DMS 273 treated with DMSO at 0.1 percent for 48 hours (cell line): Measurements from ENCODE around the gene MGME1.
"Not testable (repeated sequence)": the region's sequence is repeated elsewhere in the genome, so short reads cannot be mapped to it uniquely, and the experiment has no call there.

Experiments used
- DNase-seq: peaks from one replicate; lab custom pipeline; 2025; lab: John Stamatoyannopoulos, UW

The MGME1 gene

GRCh38 chr20:18020931-18021330 lies 52.1 kb downstream of the MGME1 start:
- no peak for DNase-seq

GRCh38 chr20:18024606-18025127 lies 55.8 kb downstream of the MGME1 start:
- DNase-seq, result no peak

GRCh38 chr20:18027011-18027410 lies 58.2 kb downstream of the MGME1 start:
- not testable (repeated sequence) for DNase-seq

GRCh38 chr20:18030020-18030419 lies 61.2 kb downstream of the MGME1 start:
- no peak for DNase-seq

GRCh38 chr20:18031050-18031449 lies 62.2 kb downstream of the MGME1 start:
- no peak for DNase-seq

GRCh38 chr20:18031888-18032509 lies 63.2 kb downstream of the MGME1 start:
- DNase-seq, result no peak

- DNase-seq, result no peak
These were observed 64.4 kb downstream of the MGME1 start for GRCh38 chr20:18032977-18033892.

- no peak for DNase-seq
These were observed 65.2 kb downstream of the MGME1 start for GRCh38 chr20:18034039-18034438.

- no peak for DNase-seq
These were observed 70.2 kb downstream of the MGME1 start for GRCh38 chr20:18039063-18039462.
